ENCODE measurements around the gene SECISBP2L.

DNA sequence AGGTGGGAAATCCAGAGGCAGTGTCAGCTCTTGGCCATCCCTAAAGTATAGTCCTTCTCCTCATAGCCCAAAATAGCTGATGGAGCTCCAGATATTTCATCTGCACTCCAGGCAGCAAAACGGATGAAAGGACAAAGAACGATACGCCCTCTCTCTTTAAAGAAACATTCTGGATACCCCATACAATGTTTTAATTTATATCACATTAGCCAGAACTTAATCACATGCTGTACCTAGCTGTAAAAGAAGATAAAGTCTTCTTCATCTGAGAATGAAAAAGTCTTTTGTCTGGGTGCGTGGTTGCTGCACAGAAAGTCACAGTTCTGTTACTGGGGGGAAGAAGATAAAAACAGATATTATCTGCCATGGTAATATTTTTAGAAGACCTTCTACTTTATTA, 78.2 kb downstream of the SECISBP2L start:
- TF ChIP-seq POLR2AphosphoS5 (IDR thresholded peaks at IDR 0.05; ENCODE audit: borderline replicate concordance, low read depth, low read length) (no peak), EZH2 (IDR thresholded peaks at IDR 0.05) (no peak)

Measured in SK-N-MC (cell line).